Common myeloid progenitor, CD34-positive (primary cell): Measurements from ENCODE around the gene ENDOU.

Experiments used
- CTCF ChIA-PET: fragments of 350-600 bp; sonication (Branson Sonifier 250); formaldehyde crosslinking; loops from one replicate; lab custom pipeline; 2021; ENCODE audit warnings: antibody characterized with exemption; lab: Charles Lee
- POLR2A ChIA-PET: fragments of 350-600 bp; sonication (Branson Sonifier 250); formaldehyde crosslinking; loops from one replicate; lab custom pipeline; 2021; ENCODE audit warnings: antibody characterized with exemption; lab: Charles Lee
- DNase-seq, 3 donors: peaks; one replicate each; pipeline versions ENCODE4 v3.0.0 to v3.0.0-alpha.2; 2013
- H3K27ac ChIP-seq, 2 experiments: 1 replicate in 1 of 2; 2 replicates in 1 of 2; pipeline ENCODE4 v1.7.0; 2013; ENCODE audit warnings: inconsistent platforms in 2 of 2, low read length in 2 of 2, mild to moderate bottlenecking in 2 of 2, low read depth in 1 of 2, moderate library complexity in 1 of 2; ENCODE audit not compliant: severe bottlenecking in 2 of 2, insufficient read depth in 1 of 2, poor library complexity in 1 of 2
- H3K27me3 ChIP-seq, 5 experiments: replicated peaks in 2 of 5; 1 replicate in 3 of 5; 2 replicates in 2 of 5; pipeline versions ENCODE4 v1.6.1 to v1.7.0; 2013; ENCODE audit warnings: low read length in 4 of 5, mild to moderate bottlenecking in 2 of 5, moderate library complexity in 2 of 5, inconsistent platforms in 1 of 5; ENCODE audit not compliant: insufficient read depth in 5 of 5, control insufficient read depth in 4 of 5
- H3K36me3 ChIP-seq, 4 experiments: 1 replicate in 2 of 4; 2 replicates in 2 of 4; pipeline versions ENCODE4 v1.6.1 to v1.7.0; 2013; ENCODE audit warnings: low read length in 3 of 4, control low read depth in 1 of 4, mild to moderate bottlenecking in 1 of 4; ENCODE audit not compliant: control insufficient read depth in 4 of 4, insufficient read depth in 4 of 4
- H3K4me1 ChIP-seq, 4 experiments: 1 replicate in 3 of 4; 2 replicates in 1 of 4; pipeline versions ENCODE4 v1.6.1 to v1.7.1; 2013; ENCODE audit warnings: low read length in 3 of 4, mild to moderate bottlenecking in 3 of 4, control low read depth in 1 of 4, inconsistent platforms in 1 of 4, moderate library complexity in 1 of 4; ENCODE audit not compliant: control insufficient read depth in 4 of 4, insufficient read depth in 4 of 4; ENCODE audit errors: control extremely low read depth in 1 of 4
- H3K4me3 ChIP-seq, 7 experiments: 1 replicate in 4 of 7; 2 replicates in 3 of 7; pipeline versions ENCODE4 v1.5.1 to v1.7.0; 2013; ENCODE audit warnings: mild to moderate bottlenecking in 7 of 7, low read length in 6 of 7, moderate library complexity in 6 of 7, inconsistent platforms in 2 of 7, low read depth in 2 of 7, control low read depth in 1 of 7; ENCODE audit not compliant: insufficient read depth in 4 of 7, control insufficient read depth in 1 of 7; ENCODE audit errors: extremely low read depth in 1 of 7
- H3K9me3 ChIP-seq, 5 experiments: 1 replicate in 4 of 5; 2 replicates in 1 of 5; pipeline versions ENCODE4 v1.6.1 to v1.7.1; 2013; ENCODE audit warnings: low read length in 4 of 5, mild to moderate bottlenecking in 2 of 5, inconsistent platforms in 1 of 5, low read depth in 1 of 5, moderate library complexity in 1 of 5; ENCODE audit not compliant: control insufficient read depth in 4 of 5, insufficient read depth in 2 of 5; ENCODE audit errors: control extremely low read depth in 1 of 5
- WGBS: methylation state at CpG from one replicate; pipeline ENCODE4 v1.1.5; 2013; ENCODE audit not compliant: insufficient coverage; 5-methylcytosine and 5-hydroxymethylcytosine counted together

The ENDOU gene

DNA sequence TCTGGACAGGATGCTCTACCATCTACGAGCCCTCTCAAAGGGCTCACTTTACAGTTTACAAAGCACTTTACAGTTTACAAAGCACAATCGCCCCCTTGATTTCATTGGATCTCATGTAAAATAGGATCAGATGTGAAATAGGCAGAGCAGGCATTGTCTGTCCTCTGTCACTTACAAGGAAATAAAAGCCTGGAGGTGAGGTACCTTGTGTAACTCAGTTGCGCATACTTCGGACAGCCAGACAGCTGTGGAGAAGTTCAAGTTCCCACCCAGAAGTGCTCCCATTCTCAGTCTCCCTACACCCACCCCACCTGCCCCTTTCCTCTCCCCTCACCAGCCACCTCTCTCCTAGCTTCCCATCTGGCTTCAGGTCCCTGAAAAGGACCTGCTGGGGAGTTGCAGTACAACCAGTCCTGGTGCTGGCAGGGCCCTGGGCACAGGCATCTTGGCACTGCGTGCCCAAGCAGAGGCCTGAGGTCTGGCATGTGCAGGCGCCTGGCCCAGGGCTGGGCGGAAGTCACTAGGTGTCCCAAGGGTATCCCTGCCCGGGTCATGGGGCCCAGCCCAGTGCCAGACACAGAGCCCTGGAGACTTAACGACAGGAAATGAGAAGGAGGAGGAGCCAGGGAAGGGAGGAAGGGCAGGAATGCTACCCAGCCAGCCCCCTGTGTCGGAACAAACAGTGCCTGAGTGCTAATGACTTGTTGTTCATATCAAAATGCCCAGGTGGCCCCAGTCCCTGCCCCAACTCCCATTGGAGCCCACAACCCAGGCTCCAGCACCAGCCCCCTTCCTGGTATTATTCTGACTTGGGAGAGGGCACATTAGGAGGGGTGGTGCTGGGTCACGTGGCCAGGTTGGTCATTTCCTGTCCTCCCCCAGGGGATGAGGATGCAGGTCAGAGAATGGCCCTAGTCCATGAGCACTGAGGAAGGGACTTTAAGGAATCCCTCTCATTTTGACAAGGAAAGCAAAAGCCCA, 28.0 kb upstream of the ENDOU start:
- Histone ChIP-seq H3K4me1 (peaks cover 0 to 34% (median 22%) of the 10 kb centered on the region in 4 experiments), H3K36me3 (peaks cover 0 to 40% (median 2%) of the 10 kb centered on the region in 4 experiments), H3K9me3 (no peaks in the 10 kb centered on the region), H3K27me3 (no peaks in the 10 kb centered on the region), H3K27ac (no peak overlapping the region), H3K4me3 (no peak overlapping the region)
- WGBS = 66% methylated on average over 8 of the region's 11 CpGs
- ChIA-PET CTCF (interaction anchor here (11.4 to 35.4 kb wide), 3 partner anchors 9 to 37 kb away, joined by 109 to 1109 read pairs (median 354); partner anchors contain the start of gene SLC48A1), POLR2A (no interaction called here)
- no peak for DNase-seq

- ChIA-PET POLR2A (no interaction called here), CTCF (interaction anchor here (14.4 to 35.4 kb wide), 2 partner anchors 8 to 26 kb away, joined by 354 to 1109 read pairs; partner anchors contain the start of gene SLC48A1)
- Histone ChIP-seq H3K27me3 (no peaks in the 10 kb centered on the region), H3K27ac (no peak overlapping the region), H3K9me3 (no peaks in the 10 kb centered on the region), H3K4me3 (no peak overlapping the region), H3K4me1 (peaks cover 0 to 26% (median 14%) of the 10 kb centered on the region in 4 experiments), H3K36me3 (peaks cover 0 to 48% (median 2%) of the 10 kb centered on the region in 4 experiments)
- WGBS = 97% methylated on average over 6 of the region's 7 CpGs
- DNase-seq = no peak
Measured at GRCh38 chr12:47752552-47752951, 27.3 kb upstream of the ENDOU start.

DNA sequence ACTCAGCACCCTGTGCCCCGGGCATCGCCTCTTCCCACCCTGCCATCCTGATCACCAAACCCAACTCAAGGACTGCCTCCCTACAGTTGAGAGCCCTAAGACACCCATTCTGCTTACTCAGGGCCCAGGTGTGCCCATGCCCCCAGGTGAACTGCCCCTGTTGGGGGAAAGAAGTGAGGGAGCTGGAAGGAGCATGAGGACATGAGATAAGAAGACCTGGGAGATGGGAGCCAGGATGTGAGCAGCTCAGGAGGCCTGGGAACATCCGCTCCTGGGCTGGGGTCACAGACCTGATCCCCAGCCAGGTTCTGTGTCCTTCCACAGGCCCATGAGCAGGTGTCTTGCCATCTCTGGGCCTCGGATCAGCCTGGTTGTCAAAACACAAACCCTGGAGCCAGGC, 26.8 kb upstream of the ENDOU start:
- H3K4me1 ChIP-seq = peaks cover 0 to 22% (median 10%) of the 10 kb centered on the region in 4 experiments
- no peak overlapping the region for H3K4me3 ChIP-seq
- 100% methylated on average over 4 of the region's 4 CpGs for WGBS
- no peak for DNase-seq
- H3K27ac ChIP-seq = no peak overlapping the region
- peaks cover 0 to 51% (median 2%) of the 10 kb centered on the region in 4 experiments for H3K36me3 ChIP-seq
- POLR2A ChIA-PET = no interaction called here
- no peaks in the 10 kb centered on the region for H3K9me3 ChIP-seq
- H3K27me3 ChIP-seq = no peaks in the 10 kb centered on the region
- CTCF ChIA-PET = interaction anchor here (1.4 to 35.4 kb wide), 3 partner anchors 8 to 42 kb away, joined by 3 to 1109 read pairs (median 354); partner anchors contain the start of gene SLC48A1

DNA sequence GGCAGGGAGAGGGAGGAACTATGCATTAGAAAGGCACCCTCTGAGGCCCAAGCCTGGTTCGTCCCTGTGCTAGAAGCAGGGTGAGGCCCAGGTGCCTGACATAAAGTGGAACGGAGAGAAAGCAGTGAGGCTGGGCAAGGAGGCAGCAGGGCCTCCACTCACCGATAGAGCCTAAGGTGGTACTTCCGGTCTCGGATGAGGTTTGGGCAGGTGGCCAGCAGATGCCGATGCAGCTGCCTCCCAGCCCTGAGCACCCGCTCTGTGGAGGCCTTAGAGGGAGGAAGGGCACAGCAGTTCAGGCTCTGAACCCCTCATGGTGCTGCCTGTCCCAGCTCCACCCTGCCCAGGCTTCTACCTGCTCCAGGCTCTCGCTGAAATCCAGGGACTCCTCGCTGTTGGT, 26.3 kb upstream of the ENDOU start:
- WGBS = 96% methylated on average over 8 of the region's 9 CpGs
- CTCF ChIA-PET = interaction anchor here (1.4 to 35.4 kb wide), 3 partner anchors 7 to 43 kb away, joined by 3 to 1109 read pairs (median 354); partner anchors contain the start of gene SLC48A1
- Histone ChIP-seq H3K36me3 (peaks cover 0 to 52% (median 2%) of the 10 kb centered on the region in 4 experiments), H3K4me1 (peaks cover 0 to 19% (median 9%) of the 10 kb centered on the region in 4 experiments), H3K27me3 (no peaks in the 10 kb centered on the region), H3K27ac (no peak overlapping the region), H3K9me3 (no peaks in the 10 kb centered on the region), H3K4me3 (no peak overlapping the region)
- no peak for DNase-seq
- POLR2A ChIA-PET = no interaction called here

- WGBS = over 99% methylated on average over 13 of the region's 19 CpGs
- no peak overlapping the region for H3K27ac ChIP-seq
- peaks cover 0 to 17% (median 9%) of the 10 kb centered on the region in 4 experiments for H3K4me1 ChIP-seq
- no peak for DNase-seq
- H3K27me3 ChIP-seq = no peaks in the 10 kb centered on the region
- peaks cover 0 to 56% (median 2%) of the 10 kb centered on the region in 4 experiments for H3K36me3 ChIP-seq
- H3K4me3 ChIP-seq = no peak overlapping the region
- ChIA-PET POLR2A (no interaction called here), CTCF (interaction anchor here (1.4 to 35.4 kb wide), 3 partner anchors 7 to 43 kb away, joined by 3 to 1109 read pairs (median 354); partner anchors contain the start of gene SLC48A1)
- no peaks in the 10 kb centered on the region for H3K9me3 ChIP-seq
Measured at GRCh38 chr12:47750916-47751470, 25.7 kb upstream of the ENDOU start.

DNA sequence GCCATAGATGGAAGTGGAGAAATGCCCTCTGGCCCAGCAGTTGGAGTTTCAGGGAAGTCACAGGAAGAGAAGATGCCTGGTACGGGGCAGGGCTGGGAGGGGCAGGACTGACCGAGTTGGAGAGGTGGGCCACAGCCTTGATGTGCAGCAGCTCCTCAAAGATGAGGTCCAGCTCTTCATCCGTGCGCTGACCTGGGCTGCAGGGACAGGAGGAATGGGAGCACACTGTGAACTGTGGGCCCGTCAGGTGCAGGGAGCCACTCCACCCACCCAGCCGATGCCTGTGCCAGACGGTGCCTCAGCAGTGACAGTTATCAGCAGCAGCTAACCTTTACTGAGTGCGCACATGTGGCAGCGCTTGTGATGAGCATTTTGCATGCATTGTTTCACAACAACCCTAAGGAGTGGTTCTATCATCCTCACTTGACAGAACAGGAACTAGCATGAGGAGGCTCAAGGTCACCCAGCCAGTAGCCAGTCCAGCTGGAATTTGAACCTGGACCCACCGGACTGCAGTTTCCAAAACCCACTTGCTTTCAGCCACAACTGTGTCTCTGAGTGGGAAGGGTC, 25.0 kb upstream of the ENDOU start:
- Histone ChIP-seq H3K4me3 (no peak overlapping the region), H3K4me1 (peaks cover 0 to 12% (median 9%) of the 10 kb centered on the region in 4 experiments), H3K27me3 (no peaks in the 10 kb centered on the region), H3K9me3 (no peaks in the 10 kb centered on the region), H3K36me3 (peaks cover 0 to 61% (median 2%) of the 10 kb centered on the region in 4 experiments), H3K27ac (no peak overlapping the region)
- no peak for DNase-seq
- 97% methylated on average over 10 of the region's 10 CpGs for WGBS
- CTCF ChIA-PET = interaction anchor here (0.8 to 35.4 kb wide), 3 partner anchors 6 to 33 kb away, joined by 4 to 1109 read pairs (median 354); partner anchors contain the start of gene SLC48A1
- POLR2A ChIA-PET = no interaction called here
